Right cardiac atrium (tissue), 5 donors: ENCODE measurements around the gene ITPK1. TPM values are rescaled to one million over a fixed set of nuclear protein-coding genes. Genes with fewer than 3 reads are reported as not detected.
A peak's percentile ranks its signal among the peaks of the same experiment; 100 is the strongest.

Experiments used
- ATAC-seq, 2 donors: fragments of 200-7000 bp; cut with Tn5 transposase; one replicate each; pipeline versions ENCODE4 v1.8.0 to v1.9.1; 2020; ENCODE audit warnings: moderate library complexity in 2 of 2, mild to moderate bottlenecking in 1 of 2
- DNase-seq, 3 donors: peaks; one replicate each; pipeline ENCODE4 v3.0.0-alpha.2; 2020
- H3K27ac ChIP-seq: one replicate; pipeline ENCODE4 v1.5.1; 2013; ENCODE audit warnings: mild to moderate bottlenecking, low read length, control low read depth, moderate library complexity
- H3K27me3 ChIP-seq: one replicate; pipeline ENCODE4 v1.6.1; 2013; ENCODE audit not compliant: control insufficient read depth, insufficient read depth
- H3K4me1 ChIP-seq: one replicate; pipeline ENCODE4 v1.6.1; 2013; ENCODE audit warnings: low read length; ENCODE audit not compliant: control insufficient read depth, insufficient read depth
- H3K4me3 ChIP-seq: one replicate; pipeline ENCODE4 v1.5.1; 2013; ENCODE audit warnings: low read length, control low read depth
- H3K9me3 ChIP-seq: one replicate; pipeline ENCODE4 v1.6.1; 2013; ENCODE audit warnings: low read length; ENCODE audit not compliant: control insufficient read depth
- WGBS: extraction: QIAGEN DNeasy Blood & Tissue Kit; methylation state at CpG from one replicate; pipeline ENCODE4 v1.1.7; 2013; 5-methylcytosine and 5-hydroxymethylcytosine counted together
- intact Hi-C, 4 donors: fragments of 100-400 bp; cut with DNase I; formaldehyde crosslinking; loops; one replicate each; pipeline versions ENCODE4 v1.11.0 to v1.14.0; 2022 to 2023
- polyA plus RNA-seq: library from polyadenylated mRNA; stranded (reverse); fragments of 200-250 nt; gene quantifications from one replicate; pipeline ENCODE4 v1.2.3, GENCODE V29; 2013
- total RNA-seq, 4 donors: library from RNA; stranded (reverse); fragmentation: NEBNext Ultra II Directional; extraction: Animal tissue kit (Norgen Biotek cat#: 25700); gene quantifications; one replicate each; pipeline ENCODE4 v1.2.1, GENCODE V29; 2021
- donor health status: healthy with polysubstance abuse.
- donor health status: DM: no; HTN: yes; CAD: no.
- donor health status: DM: no; HTN: no; CAD: no.
- donor health status: DM: no; HTN: yes; CAD: no; lungs with severe emphysema.
- donor health status: DM: yes; HTN: yes; CAD: no.

Gene ITPK1
- total and polyA plus RNA-seq, 5 donors: 78.2 to 135 (median 128) TPM

- DNase-seq (peak in 2 of 3 donors; percentile 19 to 45), ATAC-seq (no peak)
- peaks cover 39% of the 10 kb centered on the region for H3K4me1 ChIP-seq
- H3K27ac ChIP-seq: no peak overlapping the region
- H3K4me3 ChIP-seq: no peak overlapping the region
- intact Hi-C loops: no loop called here
- H3K27me3 ChIP-seq: no peaks in the 10 kb centered on the region
- no peaks in the 10 kb centered on the region for H3K9me3 ChIP-seq
- 76% methylated on average over 15 of the region's 15 CpGs for WGBS
Measured at GRCh38 chr14:93015505-93015904, 100.2 kb downstream of the ITPK1 start.

- Histone ChIP-seq H3K27me3 (no peaks in the 10 kb centered on the region), H3K4me3 (no peak overlapping the region), H3K4me1 (peaks cover 39% of the 10 kb centered on the region), H3K27ac (no peak overlapping the region), H3K9me3 (no peaks in the 10 kb centered on the region)
- WGBS: 81% methylated on average over 5 of the region's 5 CpGs
- ATAC-seq (no peak), DNase-seq (peak in 1 of 3 donors; percentile 13)
- intact Hi-C loops: no loop called here
Measured at GRCh38 chr14:93015064-93015463, 100.7 kb downstream of the ITPK1 start.

- 86% methylated on average over 20 of the region's 20 CpGs for WGBS
- Histone ChIP-seq H3K27me3 (no peaks in the 10 kb centered on the region), H3K4me3 (no peak overlapping the region), H3K4me1 (peaks cover 45% of the 10 kb centered on the region), H3K9me3 (no peaks in the 10 kb centered on the region), H3K27ac (no peak overlapping the region)
- DNase-seq (peak in 2 of 3 donors; percentile 13 to 32), ATAC-seq (no peak)
- intact Hi-C loops: no loop called here
Measured at GRCh38 chr14:93014058-93015023, 101.4 kb downstream of the ITPK1 start.

- peak in 2 of 3 donors; percentile 63 to 72 for DNase-seq
- WGBS: 61% methylated on average over 10 of the region's 10 CpGs
- intact Hi-C loops: no loop called here
- no peaks in the 10 kb centered on the region for H3K27me3 ChIP-seq
- peaks cover 52% of the 10 kb centered on the region for H3K4me1 ChIP-seq
- H3K4me3 ChIP-seq: no peak overlapping the region
- H3K9me3 ChIP-seq: no peaks in the 10 kb centered on the region
- H3K27ac ChIP-seq: no peak overlapping the region
- no peak for ATAC-seq
Measured at GRCh38 chr14:93012951-93013719, 102.6 kb downstream of the ITPK1 start.

GRCh38 chr14:93012506-93012905 is 103.2 kb downstream of the ITPK1 start:
- Histone ChIP-seq H3K27me3 (no peaks in the 10 kb centered on the region), H3K4me1 (peaks cover 58% of the 10 kb centered on the region), H3K4me3 (no peak overlapping the region), H3K9me3 (no peaks in the 10 kb centered on the region), H3K27ac (no peak overlapping the region)
- 71% methylated on average over 7 of the region's 7 CpGs for WGBS
- DNase-seq (peak in 1 of 3 donors; percentile 30), ATAC-seq (no peak)
- intact Hi-C loops: no loop called here

- no peak overlapping the region for H3K4me3 ChIP-seq
- DNase-seq: peak in 2 of 3 donors; percentile 51 to 57
- no peaks in the 10 kb centered on the region for H3K27me3 ChIP-seq
- no peak for ATAC-seq
- WGBS: 83% methylated on average over 22 of the region's 22 CpGs
- H3K4me1 ChIP-seq: peaks cover 62% of the 10 kb centered on the region
- intact Hi-C loops: no loop called here
- peak overlapping the region; percentile 10 for H3K27ac ChIP-seq
- no peaks in the 10 kb centered on the region for H3K9me3 ChIP-seq
Measured at GRCh38 chr14:93011650-93012325, 103.9 kb downstream of the ITPK1 start.

- Histone ChIP-seq H3K27me3 (no peaks in the 10 kb centered on the region), H3K4me3 (no peak overlapping the region), H3K4me1 (peaks cover 63% of the 10 kb centered on the region), H3K9me3 (no peaks in the 10 kb centered on the region), H3K27ac (peak overlapping the region; percentile 10)
- DNase-seq (peak in 2 of 3 donors; percentile 25 to 42), ATAC-seq (no peak)
- intact Hi-C loops: no loop called here
- WGBS: 68% methylated on average over 10 of the region's 10 CpGs
Measured at GRCh38 chr14:93011141-93011529, 104.6 kb downstream of the ITPK1 start.

GRCh38 chr14:93010522-93011140 is 105.1 kb downstream of the ITPK1 start:
- 62% methylated on average over 13 of the region's 13 CpGs for WGBS
- DNase-seq (peak in 2 of 3 donors; percentile 66 to 70), ATAC-seq (peak; percentile 60 to 67)
- Histone ChIP-seq H3K9me3 (no peaks in the 10 kb centered on the region), H3K27ac (peak overlapping the region; percentile 83), H3K4me3 (no peak overlapping the region), H3K4me1 (peaks cover 66% of the 10 kb centered on the region), H3K27me3 (no peaks in the 10 kb centered on the region)
- intact Hi-C loops: no loop called here

- DNase-seq: peak in 1 of 3 donors; percentile 31
- H3K27me3 ChIP-seq: no peaks in the 10 kb centered on the region
- no peak overlapping the region for H3K4me3 ChIP-seq
- intact Hi-C loops: no loop called here
- WGBS: 71% methylated on average over 11 of the region's 11 CpGs
- H3K27ac ChIP-seq: peak overlapping the region; percentile 83
- no peaks in the 10 kb centered on the region for H3K9me3 ChIP-seq
- H3K4me1 ChIP-seq: peaks cover 71% of the 10 kb centered on the region
- no peak for ATAC-seq
Measured at GRCh38 chr14:93010130-93010499, 105.6 kb downstream of the ITPK1 start.

GRCh38 chr14:93009471-93010129 is 106.1 kb downstream of the ITPK1 start:
- Histone ChIP-seq H3K27me3 (no peaks in the 10 kb centered on the region), H3K4me1 (peaks cover 74% of the 10 kb centered on the region), H3K27ac (peak overlapping the region; percentile 83), H3K4me3 (no peak overlapping the region), H3K9me3 (no peaks in the 10 kb centered on the region)
- ATAC-seq (peak; percentile 6 to 56), DNase-seq (peak; percentile 73 to 77 (median 76))
- WGBS: 58% methylated on average over 17 of the region's 17 CpGs
- intact Hi-C loops: no loop called here
